ENCODE results near the gene GIPC2. TPM values are rescaled to one million over a fixed set of nuclear protein-coding genes. Genes with fewer than 3 reads are reported as not detected.

GIPC2 gene
- total RNA-seq, 1 experiment from 2014 or later: 2.8 TPM

GRCh38 chr1:78032996-78033796, 12.6 kb upstream of the GIPC2 start:
- H3K4me3 Mint-ChIP-seq (ENCODE audit: low read depth, unreplicated experiment): no peak overlapping the region
- no peaks in the 10 kb centered on the region for H3K27me3 Mint-ChIP-seq (ENCODE audit: unreplicated experiment)
- CTCF ChIA-PET: interaction anchor here (0.6 kb wide), 1 partner anchor 21 kb away, joined by 3 read pairs; no protein-coding TSS in a partner anchor
- no peak for DNase-seq
- no peaks in the 10 kb centered on the region for H3K9me3 Mint-ChIP-seq (ENCODE audit: low read depth, unreplicated experiment)
- no TSS peak for BruUV-seq (replicated peaks)
- intact Hi-C loops (cut with micrococcal nuclease; ENCODE audit: unreplicated experiment): no loop called here
- no peak overlapping the region for H3K27ac Mint-ChIP-seq (ENCODE audit: unreplicated experiment)
- TF ChIP-seq, protein P1, sequence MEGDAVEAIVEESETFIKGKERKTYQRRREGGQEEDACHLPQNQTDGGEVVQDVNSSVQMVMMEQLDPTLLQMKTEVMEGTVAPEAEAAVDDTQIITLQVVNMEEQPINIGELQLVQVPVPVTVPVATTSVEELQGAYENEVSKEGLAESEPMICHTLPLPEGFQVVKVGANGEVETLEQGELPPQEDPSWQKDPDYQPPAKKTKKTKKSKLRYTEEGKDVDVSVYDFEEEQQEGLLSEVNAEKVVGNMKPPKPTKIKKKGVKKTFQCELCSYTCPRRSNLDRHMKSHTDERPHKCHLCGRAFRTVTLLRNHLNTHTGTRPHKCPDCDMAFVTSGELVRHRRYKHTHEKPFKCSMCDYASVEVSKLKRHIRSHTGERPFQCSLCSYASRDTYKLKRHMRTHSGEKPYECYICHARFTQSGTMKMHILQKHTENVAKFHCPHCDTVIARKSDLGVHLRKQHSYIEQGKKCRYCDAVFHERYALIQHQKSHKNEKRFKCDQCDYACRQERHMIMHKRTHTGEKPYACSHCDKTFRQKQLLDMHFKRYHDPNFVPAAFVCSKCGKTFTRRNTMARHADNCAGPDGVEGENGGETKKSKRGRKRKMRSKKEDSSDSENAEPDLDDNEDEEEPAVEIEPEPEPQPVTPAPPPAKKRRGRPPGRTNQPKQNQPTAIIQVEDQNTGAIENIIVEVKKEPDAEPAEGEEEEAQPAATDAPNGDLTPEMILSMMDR (IDR thresholded peaks at IDR 0.05; ENCODE audit: unreplicated experiment): no peak
- H3K36me3 Mint-ChIP-seq (ENCODE audit: insufficient read depth, unreplicated experiment): no peaks in the 10 kb centered on the region
- H3K4me1 Mint-ChIP-seq (ENCODE audit: low read depth, unreplicated experiment): no peaks in the 10 kb centered on the region

DNA sequence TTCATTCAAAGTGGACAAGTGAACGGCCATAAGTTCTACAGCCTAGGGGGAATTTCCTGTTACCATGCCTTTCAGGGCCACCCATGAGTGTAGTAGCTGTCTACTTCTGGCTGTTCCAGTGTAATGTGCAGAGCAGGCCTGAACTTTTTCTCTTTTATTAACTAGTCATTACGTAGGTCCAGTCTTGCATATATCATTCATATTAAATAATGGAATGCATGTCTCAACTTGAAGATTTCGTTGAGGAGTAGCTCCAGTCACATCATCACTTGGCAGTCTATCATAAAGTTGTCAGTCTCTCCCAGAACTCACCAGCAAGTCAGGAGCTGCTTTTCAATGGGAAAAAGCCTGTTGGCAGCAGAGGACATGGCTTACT, 12.0 kb upstream of the GIPC2 start:
- H3K4me1 Mint-ChIP-seq (ENCODE audit: low read depth, unreplicated experiment): no peaks in the 10 kb centered on the region

DNA sequence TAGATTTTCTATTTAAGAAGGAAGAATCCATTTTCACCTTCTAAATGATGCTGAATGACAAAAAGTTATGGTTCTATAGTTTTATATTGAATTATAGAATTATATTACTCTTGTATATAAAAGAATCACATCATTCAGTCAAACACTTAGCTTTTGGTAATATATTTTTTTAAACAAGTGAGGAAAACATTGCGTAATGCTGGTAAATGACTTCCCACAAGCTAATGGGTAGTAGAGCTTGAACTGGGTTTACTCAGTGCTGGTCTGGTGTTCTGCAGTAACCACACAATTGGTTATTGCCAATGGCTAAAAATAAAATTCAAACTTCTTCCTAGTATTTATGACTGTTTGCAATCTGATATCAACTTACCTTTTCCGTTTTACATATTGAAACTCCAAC, 10.6 kb upstream of the GIPC2 start:
- H3K36me3 Mint-ChIP-seq (ENCODE audit: insufficient read depth, unreplicated experiment): no peaks in the 10 kb centered on the region

More for the DNA sequence above, 12.0 kb upstream of the GIPC2 start:
- TF ChIP-seq, protein P1 (IDR thresholded peaks at IDR 0.05; ENCODE audit: unreplicated experiment): no peak
- intact Hi-C loops (cut with micrococcal nuclease; ENCODE audit: unreplicated experiment): no loop called here
- H3K9me3 Mint-ChIP-seq (ENCODE audit: low read depth, unreplicated experiment): no peaks in the 10 kb centered on the region
- CTCF ChIA-PET: interaction anchor here (0.6 kb wide), 1 partner anchor 20 kb away, joined by 3 read pairs; no protein-coding TSS in a partner anchor
- no peak overlapping the region for H3K27ac Mint-ChIP-seq (ENCODE audit: unreplicated experiment)
- no peaks in the 10 kb centered on the region for H3K36me3 Mint-ChIP-seq (ENCODE audit: insufficient read depth, unreplicated experiment)
- no peaks in the 10 kb centered on the region for H3K27me3 Mint-ChIP-seq (ENCODE audit: unreplicated experiment)
- no TSS peak for BruUV-seq (replicated peaks)
- H3K4me3 Mint-ChIP-seq (ENCODE audit: low read depth, unreplicated experiment): no peak overlapping the region
- no peak for DNase-seq

DNA sequence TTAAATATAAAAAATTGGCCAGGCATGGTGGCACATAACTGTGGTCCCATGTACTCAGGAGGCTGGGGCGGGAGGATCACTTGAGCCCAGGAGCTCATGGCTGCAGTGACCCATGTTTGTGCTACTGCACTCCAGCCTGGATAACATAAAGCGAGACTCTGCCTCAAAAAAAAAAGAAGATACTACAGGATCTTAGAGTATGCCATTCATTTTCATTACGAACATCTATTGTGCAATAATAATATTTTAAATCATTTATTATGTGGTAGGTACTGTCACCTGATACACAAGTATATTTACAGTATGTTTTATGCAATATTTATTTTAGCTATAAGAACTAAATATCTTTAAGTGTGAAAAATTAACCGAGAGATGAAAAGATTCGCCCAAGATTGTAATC, 9.3 kb upstream of the GIPC2 start:
- Mint-ChIP-seq H3K9me3 (ENCODE audit: low read depth, unreplicated experiment) (no peaks in the 10 kb centered on the region), H3K4me1 (ENCODE audit: low read depth, unreplicated experiment) (no peaks in the 10 kb centered on the region), H3K27ac (ENCODE audit: unreplicated experiment) (no peak overlapping the region), H3K4me3 (ENCODE audit: low read depth, unreplicated experiment) (no peak overlapping the region), H3K27me3 (ENCODE audit: unreplicated experiment) (no peaks in the 10 kb centered on the region), H3K36me3 (ENCODE audit: insufficient read depth, unreplicated experiment) (no peaks in the 10 kb centered on the region)
- no peak for DNase-seq
- intact Hi-C loops (cut with micrococcal nuclease; ENCODE audit: unreplicated experiment): no loop called here
- CTCF ChIA-PET: no interaction called here
- TF ChIP-seq, protein P1 (IDR thresholded peaks at IDR 0.05; ENCODE audit: unreplicated experiment): no peak
- BruUV-seq (replicated peaks): no TSS peak

More for the DNA sequence above, 10.6 kb upstream of the GIPC2 start:
- no peak overlapping the region for H3K27ac Mint-ChIP-seq (ENCODE audit: unreplicated experiment)
- intact Hi-C loops (cut with micrococcal nuclease; ENCODE audit: unreplicated experiment): no loop called here
- no TSS peak for BruUV-seq (replicated peaks)
- no peaks in the 10 kb centered on the region for H3K27me3 Mint-ChIP-seq (ENCODE audit: unreplicated experiment)
- DNase-seq: no peak
- H3K9me3 Mint-ChIP-seq (ENCODE audit: low read depth, unreplicated experiment): no peaks in the 10 kb centered on the region
- CTCF ChIA-PET: no interaction called here
- TF ChIP-seq, protein P1 (IDR thresholded peaks at IDR 0.05; ENCODE audit: unreplicated experiment): no peak
- H3K4me1 Mint-ChIP-seq (ENCODE audit: low read depth, unreplicated experiment): no peaks in the 10 kb centered on the region
- H3K4me3 Mint-ChIP-seq (ENCODE audit: low read depth, unreplicated experiment): no peak overlapping the region

Data from Calu3 (cell line).